Natural killer cell (primary cell): ENCODE measurements around the gene ARFGAP3. TPM values are rescaled to one million over a fixed set of nuclear protein-coding genes. Genes with fewer than 3 reads are reported as not detected.

Experiments
- ATAC-seq, 3 donors: fragments of 150-1000 bp in 2 of 3; fragments of 200-7000 bp in 1 of 3; cut with Tn5 transposase; 1 replicate in 1 of 3; 2 replicates in 2 of 3; pipeline ENCODE4 v1.10.0; 2021; ENCODE audit warnings: mild to moderate bottlenecking in 2 of 3, moderate library complexity in 2 of 3
- DNase-seq, 2 donors: peaks; one replicate each; pipeline versions ENCODE4 v3.0.0 to v3.0.0-alpha.2; 2013 to 2021; ENCODE audit warnings: mixed read lengths in 1 of 2
- H3K27ac ChIP-seq: one replicate; pipeline ENCODE4 v1.5.1; 2013; ENCODE audit warnings: mild to moderate bottlenecking, low read length
- H3K27me3 ChIP-seq: one replicate; pipeline ENCODE4 v1.6.1; 2013; ENCODE audit warnings: low read length; ENCODE audit not compliant: control insufficient read depth, insufficient read depth
- H3K36me3 ChIP-seq: one replicate; pipeline ENCODE4 v1.6.1; 2013; ENCODE audit warnings: low read length; ENCODE audit not compliant: control insufficient read depth, insufficient read depth
- H3K4me1 ChIP-seq: one replicate; pipeline ENCODE4 v1.6.1; 2013; ENCODE audit warnings: low read length; ENCODE audit not compliant: control insufficient read depth, insufficient read depth
- H3K4me3 ChIP-seq: one replicate; pipeline ENCODE4 v1.5.1; 2013; ENCODE audit warnings: low read length
- H3K9me3 ChIP-seq: one replicate; pipeline ENCODE4 v1.6.1; 2013; ENCODE audit warnings: low read length; ENCODE audit not compliant: control insufficient read depth, insufficient read depth
- H3K27ac Mint-ChIP-seq, 2 donors: one replicate each; pipeline ENCODE4 v1.8.0; 2022; ENCODE audit warnings: mild to moderate bottlenecking in 2 of 2, mixed read lengths in 2 of 2, moderate library complexity in 1 of 2
- H3K27me3 Mint-ChIP-seq, 2 donors: one replicate each; pipeline ENCODE4 v1.8.0; 2022; ENCODE audit warnings: low read depth in 2 of 2, mixed read lengths in 2 of 2
- H3K36me3 Mint-ChIP-seq: one replicate; pipeline ENCODE4 v1.8.0; 2022; ENCODE audit warnings: mixed read lengths
- H3K4me1 Mint-ChIP-seq, 2 donors: one replicate each; pipeline ENCODE4 v1.8.0; 2022; ENCODE audit warnings: mixed read lengths in 2 of 2
- H3K4me3 Mint-ChIP-seq: one replicate; pipeline ENCODE4 v1.8.0; 2022; ENCODE audit warnings: mild to moderate bottlenecking, moderate library complexity, mixed read lengths
- H3K9me3 Mint-ChIP-seq, 2 donors: one replicate each; pipeline ENCODE4 v1.8.0; 2022; ENCODE audit warnings: mixed read lengths in 2 of 2
- CTCF ChIP-seq: fragments of 200-600 bp; IDR thresholded peaks from one replicate; pipeline ENCODE4 v1.8.0; 2022; ENCODE audit warnings: antibody characterized with exemption
- WGBS: methylation state at CpG from one replicate; pipeline ENCODE4 v1.1.7; 2013; ENCODE audit warnings: missing lambda C conversion rate; ENCODE audit not compliant: insufficient coverage; 5-methylcytosine and 5-hydroxymethylcytosine counted together
- intact Hi-C: fragments of 100-400 bp; cut with micrococcal nuclease; formaldehyde crosslinking; loops from one replicate; pipeline ENCODE4 v1.14.2; 2022
- total RNA-seq, 4 donors: library from RNA; stranded (reverse); fragments of 120-200 nt in 1 of 4; gene quantifications; one replicate each; pipeline versions ENCODE4 v1.2.3 to v1.2.4, GENCODE V29; 2013 to 2022

ARFGAP3 gene
- total RNA-seq, 3 donors from 2014 or later (not counting 1 experiment from before 2014, with no cell fraction given): 46.3 to 58.0 (median 53.8) TPM

- Histone ChIP-seq H3K27ac (no peak overlapping the region), H3K4me3 (no peak overlapping the region), H3K9me3 (no peaks in the 10 kb centered on the region), H3K36me3 (peaks cover 15% of the 10 kb centered on the region), H3K27me3 (no peaks in the 10 kb centered on the region), H3K4me1 (peaks cover 10% of the 10 kb centered on the region)
- Mint-ChIP-seq H3K27ac (peak overlapping the region in 1 of 2 donors; percentile 72), H3K4me3 (no peak overlapping the region), H3K9me3 (no peaks in the 10 kb centered on the region), H3K27me3 (no peaks in the 10 kb centered on the region), H3K36me3 (peaks cover 8% of the 10 kb centered on the region), H3K4me1 (peaks cover 19 to 26% of the 10 kb centered on the region in 2 donors)
- ATAC-seq (no peak), DNase-seq (no peak)
- WGBS: 96% methylated on average over 25 of the region's 25 CpGs
- intact Hi-C loops: no loop called here
- no peak for TF ChIP-seq CTCF
Measured at GRCh38 chr22:42794551-42795510, 62.2 kb downstream of the ARFGAP3 start.

DNA sequence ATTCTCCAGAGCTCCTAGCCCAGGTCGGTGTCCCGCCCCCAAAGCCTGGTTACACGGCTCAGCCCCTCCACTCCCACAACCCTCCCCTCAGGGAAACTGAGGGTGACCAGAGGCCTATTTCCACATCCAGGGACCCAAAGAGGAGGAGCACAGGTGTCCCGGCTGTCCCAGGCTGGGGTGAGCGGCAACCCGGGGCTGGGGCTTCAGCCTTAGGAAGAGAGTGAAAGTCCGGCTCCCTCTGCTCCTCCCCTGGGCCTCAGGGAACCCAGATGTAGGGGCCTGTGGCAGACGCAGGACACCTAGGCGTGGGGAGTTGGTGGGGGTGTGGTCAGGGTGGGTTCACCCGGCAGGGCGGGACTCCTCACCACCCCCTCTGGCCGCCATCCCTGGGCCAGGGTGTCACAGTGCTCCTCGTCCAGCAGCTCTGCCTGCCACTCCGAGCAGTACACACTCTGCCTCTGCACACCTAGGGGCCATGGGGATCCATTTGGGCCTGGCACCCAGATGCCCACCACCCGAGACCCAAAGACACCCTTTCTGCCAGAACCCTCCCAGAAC lies 63.1 kb downstream of the ARFGAP3 start:
- Histone ChIP-seq H3K9me3 (no peaks in the 10 kb centered on the region), H3K27me3 (no peaks in the 10 kb centered on the region), H3K36me3 (peaks cover 15% of the 10 kb centered on the region), H3K4me1 (peaks cover 1% of the 10 kb centered on the region), H3K27ac (no peak overlapping the region), H3K4me3 (no peak overlapping the region)
- Mint-ChIP-seq H3K9me3 (no peaks in the 10 kb centered on the region), H3K4me3 (no peak overlapping the region), H3K36me3 (peaks cover 8% of the 10 kb centered on the region), H3K27me3 (no peaks in the 10 kb centered on the region), H3K27ac (peak overlapping the region in 1 of 2 donors; percentile 72), H3K4me1 (peaks cover 10 to 17% of the 10 kb centered on the region in 2 donors)
- no peak for TF ChIP-seq CTCF
- intact Hi-C loops: no loop called here
- 94% methylated on average over 13 of the region's 15 CpGs for WGBS
- DNase-seq (no peak), ATAC-seq (no peak)

DNA sequence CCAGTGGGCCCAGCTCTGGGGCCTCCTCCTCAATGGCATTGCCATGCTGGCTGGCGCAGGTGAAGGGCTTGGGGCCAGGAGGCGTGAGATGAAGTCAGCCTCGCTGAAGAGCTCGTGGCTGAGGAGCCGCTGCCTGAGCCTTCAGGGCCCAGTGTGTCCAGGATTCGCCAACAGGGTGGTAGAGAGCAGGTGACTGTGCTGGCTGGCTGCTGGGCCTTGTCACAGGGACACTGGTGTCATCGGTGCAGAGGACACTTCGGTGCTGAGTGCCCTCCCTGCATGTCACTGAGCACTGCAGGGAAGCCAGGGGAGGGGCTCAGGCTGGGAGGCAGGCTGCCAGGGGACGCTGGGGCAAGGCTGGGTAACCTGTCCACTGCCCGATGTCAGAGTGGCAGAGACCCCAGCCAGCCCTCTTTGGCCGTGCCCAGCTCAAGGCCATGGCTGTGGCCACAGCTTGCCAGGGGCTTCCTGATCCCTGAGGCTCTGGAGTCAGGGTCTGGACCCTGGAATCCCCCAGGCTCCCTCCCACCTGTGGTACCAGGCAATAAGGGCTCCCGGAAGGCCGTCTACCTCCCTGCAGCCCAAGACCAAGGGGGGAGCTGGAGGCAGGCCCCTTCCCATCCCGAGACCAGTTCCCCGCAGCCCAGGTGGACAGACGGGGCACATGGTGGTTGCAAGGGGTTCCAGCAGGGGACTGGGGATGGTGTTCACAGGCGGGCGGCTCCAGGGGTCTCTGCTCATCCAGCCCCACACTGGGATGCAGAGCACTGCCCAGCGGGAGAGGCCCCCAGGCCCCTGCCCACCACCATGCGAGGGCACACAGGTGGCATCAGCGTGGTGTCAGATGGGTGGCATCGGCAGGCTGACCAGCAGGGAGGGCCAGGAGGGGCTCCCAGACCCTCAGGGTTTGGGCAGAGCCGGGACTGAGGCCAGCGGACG lies 63.9 kb downstream of the ARFGAP3 start:
- Histone ChIP-seq H3K36me3 (peaks cover 12% of the 10 kb centered on the region), H3K9me3 (no peaks in the 10 kb centered on the region), H3K4me3 (no peak overlapping the region), H3K4me1 (no peaks in the 10 kb centered on the region), H3K27me3 (no peaks in the 10 kb centered on the region), H3K27ac (no peak overlapping the region)
- intact Hi-C loops: no loop called here
- ATAC-seq (peak in 1 of 3 donors; percentile 8), DNase-seq (no peak)
- no peak overlapping the region for H3K4me3 Mint-ChIP-seq
- H3K27me3 Mint-ChIP-seq: no peaks in the 10 kb centered on the region
- H3K9me3 Mint-ChIP-seq: no peaks in the 10 kb centered on the region
- TF ChIP-seq CTCF: no peak
- 93% methylated on average over 25 of the region's 25 CpGs for WGBS
- peaks cover 10 to 17% of the 10 kb centered on the region in 2 donors for H3K4me1 Mint-ChIP-seq
- peaks cover 8% of the 10 kb centered on the region for H3K36me3 Mint-ChIP-seq
- H3K27ac Mint-ChIP-seq: peak overlapping the region in 1 of 2 donors; percentile 57
